GM12872 (cell line): Measurements from ENCODE around the gene ULK2.

Source experiments
- CTCF ChIP-seq: IDR thresholded peaks from 3 replicates; pipeline ENCODE4 v1.5.1; 2011; ENCODE audit warnings: low read depth, mild to moderate bottlenecking, low read length, moderate library complexity; ENCODE audit not compliant: insufficient read depth

ULK2 gene

GRCh38 chr17:19736071-19736470, 131.7 kb downstream of the ULK2 start:
- no peak for TF ChIP-seq CTCF

GRCh38 chr17:19733953-19734526, 133.7 kb downstream of the ULK2 start:
- no peak for TF ChIP-seq CTCF

GRCh38 chr17:19731626-19732025, 136.1 kb downstream of the ULK2 start:
- TF ChIP-seq CTCF, result no peak

GRCh38 chr17:19730843-19731242, 136.9 kb downstream of the ULK2 start:
- no peak for TF ChIP-seq CTCF

GRCh38 chr17:19729900-19730299, 137.8 kb downstream of the ULK2 start:
- TF ChIP-seq CTCF, result no peak

- no peak for TF ChIP-seq CTCF
Measured at GRCh38 chr17:19728084-19728495, 139.6 kb downstream of the ULK2 start.

- TF ChIP-seq CTCF, result no peak
Measured at GRCh38 chr17:19727501-19728078, 140.1 kb downstream of the ULK2 start.
